Pancreas (tissue), 10 donors: Measurements from ENCODE around the gene MRTFB. TPM values are rescaled to one million over a fixed set of nuclear protein-coding genes. Genes with fewer than 3 reads are reported as not detected.

Experiments
- ATAC-seq, 4 donors: fragments of 200-7000 bp; cut with Tn5 transposase; one replicate each; pipeline versions ENCODE4 v1.8.0 to v1.9.1; 2020; ENCODE audit warnings: mild to moderate bottlenecking in 4 of 4, moderate library complexity in 4 of 4
- DNase-seq, 6 donors: peaks; one replicate each; pipeline ENCODE4 v3.0.0-alpha.2; 2020
- FAIRE-seq: peaks from 2 replicates; lab custom pipeline; 2012; peaks lifted over from hg19 to GRCh38; lab: Jason Lieb, UNC
- H3K27ac ChIP-seq, 4 donors: fragments of 200-600 bp; sonication (generic); 1 replicate in 3 of 4; 2 replicates in 1 of 4; pipeline versions ENCODE4 v1.5.0 to v1.8.0; 2020
- H3K27me3 ChIP-seq, 4 donors: fragments of 200-600 bp; one replicate each; pipeline ENCODE4 v1.8.0; 2021
- H3K36me3 ChIP-seq, 3 donors: fragments of 200-600 bp; sonication (generic) in 1 of 3; one replicate each; pipeline versions ENCODE4 v1.5.0 to v1.8.0; 2020 to 2021
- H3K4me1 ChIP-seq, 3 donors: fragments of 200-600 bp; one replicate each; pipeline ENCODE4 v1.8.0; 2021
- H3K4me3 ChIP-seq, 4 donors: fragments of 200-600 bp; sonication (generic) in 2 of 4; one replicate each; pipeline versions ENCODE4 v1.5.0 to v1.8.0; 2020 to 2021
- H3K9me3 ChIP-seq, 4 donors: fragments of 200-600 bp; one replicate each; pipeline ENCODE4 v1.8.0; 2021
- CTCF ChIP-seq, 4 donors: fragments of 200-600 bp; sonication (generic) in 3 of 4; IDR thresholded peaks; one replicate each; pipeline versions ENCODE4 v1.5.0 to v1.8.0; 2021; ENCODE audit warnings: antibody characterized with exemption in 4 of 4
- WGBS, 2 donors: extraction: QIAGEN DNeasy Blood & Tissue Kit; methylation state at CpG; one replicate each; pipeline ENCODE4 v1.1.7; 2013; 5-methylcytosine and 5-hydroxymethylcytosine counted together
- intact Hi-C, 3 donors: fragments of 100-400 bp; cut with DNase I; formaldehyde crosslinking; loops; one replicate each; pipeline versions ENCODE4 v1.11.1 to v1.14.2; 2022
- polyA plus RNA-seq, 2 donors: library from polyadenylated mRNA; stranded (reverse); fragments of 200-250 nt; gene quantifications; one replicate each; pipeline ENCODE4 v1.2.3, GENCODE V29; 2013
- total RNA-seq, 6 donors: library from RNA; stranded (reverse); fragmentation: NEBNext Ultra II Directional in 4 of 6; extraction: Animal tissue kit (Norgen Biotek cat#: 25700) in 4 of 6; gene quantifications; one replicate each; pipeline versions ENCODE4 v1.2.1 to v1.2.4, GENCODE V29; 2021 to 2023
- donor health status: healthy with polysubstance abuse.
- donor health status: DM: no; HTN: no; CAD: no; lungs with moderate emphysema.
- donor health status: DM: no; HTN: no; CAD: no.
- donor health status: control.
- donor health status: control.
- donor health status: Bipolar disorder and iron deficiency.
- donor health status: DM: yes; HTN: yes; CAD: no.
- donor health status: DM: no; HTN: no; CAD: no.
- donor health status: DM: no; HTN: no; CAD: no.
- donor health status: DM: yes; HTN: yes; CAD: no.

Gene MRTFB
- total and polyA plus RNA-seq, 8 donors: 8.7 to 36.6 (median 24.4) TPM

- H3K36me3 ChIP-seq: no peaks in the 10 kb centered on the region
- peak overlapping the region in 2 of 4 donors; percentile 17 to 22 for H3K27ac ChIP-seq
- DNase-seq (peak in 1 of 6 donors; percentile 29), ATAC-seq (peak in 3 of 4 donors; percentile 53 to 88 (median 81)), FAIRE-seq (no peak)
- intact Hi-C loops: no loop called here
- TF ChIP-seq CTCF (IDR thresholded peaks at IDR 0.05): no peak
- no peaks in the 10 kb centered on the region for H3K27me3 ChIP-seq
- WGBS, 2 donors: 46 to 54% methylated on average over 10 of the region's 10 CpGs
- H3K4me1 ChIP-seq: peaks cover 0 to 5% (median 0%) of the 10 kb centered on the region in 3 donors
- no peaks in the 10 kb centered on the region for H3K9me3 ChIP-seq
- H3K4me3 ChIP-seq: peak overlapping the region in 1 of 4 donors; percentile 4
These were observed 20.7 kb upstream of the MRTFB start for GRCh38 chr16:14050291-14051027.

GRCh38 chr16:14051103-14051729 is 19.9 kb upstream of the MRTFB start:
- Histone ChIP-seq H3K9me3 (no peaks in the 10 kb centered on the region), H3K4me1 (peaks cover 0 to 5% (median 0%) of the 10 kb centered on the region in 3 donors), H3K4me3 (no peak overlapping the region), H3K36me3 (no peaks in the 10 kb centered on the region), H3K27ac (peak overlapping the region in 2 of 4 donors; percentile 17 to 22), H3K27me3 (no peaks in the 10 kb centered on the region)
- DNase-seq (no peak), FAIRE-seq (no peak), ATAC-seq (peak in 2 of 4 donors; percentile 16 to 39)
- 90 to 91% methylated on average over 5 of the region's 5 CpGs for WGBS, 2 donors
- intact Hi-C loops: no loop called here
- TF ChIP-seq CTCF (IDR thresholded peaks at IDR 0.05): no peak

- DNase-seq (no peak), FAIRE-seq (no peak), ATAC-seq (no peak)
- intact Hi-C loops: no loop called here
- H3K4me1 ChIP-seq: no peaks in the 10 kb centered on the region
- no peaks in the 10 kb centered on the region for H3K27me3 ChIP-seq
- H3K36me3 ChIP-seq: no peaks in the 10 kb centered on the region
- H3K27ac ChIP-seq: no peak overlapping the region
- H3K4me3 ChIP-seq: no peak overlapping the region
- no peaks in the 10 kb centered on the region for H3K9me3 ChIP-seq
- 52 to 70% methylated on average over 5 of the region's 5 CpGs for WGBS, 2 donors
- no peak for TF ChIP-seq CTCF (IDR thresholded peaks at IDR 0.05)
These were observed 14.1 kb upstream of the MRTFB start for GRCh38 chr16:14056970-14057369.

GRCh38 chr16:14057878-14058382 is 13.2 kb upstream of the MRTFB start:
- WGBS, 2 donors: 82 to 86% methylated on average over 10 of the region's 10 CpGs
- intact Hi-C loops: no loop called here
- no peaks in the 10 kb centered on the region for H3K36me3 ChIP-seq
- no peaks in the 10 kb centered on the region for H3K27me3 ChIP-seq
- no peaks in the 10 kb centered on the region for H3K9me3 ChIP-seq
- no peak overlapping the region for H3K4me3 ChIP-seq
- no peak for ATAC-seq
- no peak for DNase-seq
- peak overlapping the region in 1 of 4 donors; percentile 12 for H3K27ac ChIP-seq
- FAIRE-seq: no peak
- no peak for TF ChIP-seq CTCF (IDR thresholded peaks at IDR 0.05)
- H3K4me1 ChIP-seq: no peaks in the 10 kb centered on the region
